Stimulated activated CD4-positive, alpha-beta T cell treated with anti-CD3 and anti-CD28 coated beads, Interleukin-4, amount 100 ng/mL, for 24 hours (primary cell): ENCODE results near the gene ACAP1.

ENCODE experiments used
- DNase-seq: peaks from one replicate; pipeline ENCODE4 v3.0.0-alpha.2; 2020

The ACAP1 gene, protein sequence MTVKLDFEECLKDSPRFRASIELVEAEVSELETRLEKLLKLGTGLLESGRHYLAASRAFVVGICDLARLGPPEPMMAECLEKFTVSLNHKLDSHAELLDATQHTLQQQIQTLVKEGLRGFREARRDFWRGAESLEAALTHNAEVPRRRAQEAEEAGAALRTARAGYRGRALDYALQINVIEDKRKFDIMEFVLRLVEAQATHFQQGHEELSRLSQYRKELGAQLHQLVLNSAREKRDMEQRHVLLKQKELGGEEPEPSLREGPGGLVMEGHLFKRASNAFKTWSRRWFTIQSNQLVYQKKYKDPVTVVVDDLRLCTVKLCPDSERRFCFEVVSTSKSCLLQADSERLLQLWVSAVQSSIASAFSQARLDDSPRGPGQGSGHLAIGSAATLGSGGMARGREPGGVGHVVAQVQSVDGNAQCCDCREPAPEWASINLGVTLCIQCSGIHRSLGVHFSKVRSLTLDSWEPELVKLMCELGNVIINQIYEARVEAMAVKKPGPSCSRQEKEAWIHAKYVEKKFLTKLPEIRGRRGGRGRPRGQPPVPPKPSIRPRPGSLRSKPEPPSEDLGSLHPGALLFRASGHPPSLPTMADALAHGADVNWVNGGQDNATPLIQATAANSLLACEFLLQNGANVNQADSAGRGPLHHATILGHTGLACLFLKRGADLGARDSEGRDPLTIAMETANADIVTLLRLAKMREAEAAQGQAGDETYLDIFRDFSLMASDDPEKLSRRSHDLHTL

DNA sequence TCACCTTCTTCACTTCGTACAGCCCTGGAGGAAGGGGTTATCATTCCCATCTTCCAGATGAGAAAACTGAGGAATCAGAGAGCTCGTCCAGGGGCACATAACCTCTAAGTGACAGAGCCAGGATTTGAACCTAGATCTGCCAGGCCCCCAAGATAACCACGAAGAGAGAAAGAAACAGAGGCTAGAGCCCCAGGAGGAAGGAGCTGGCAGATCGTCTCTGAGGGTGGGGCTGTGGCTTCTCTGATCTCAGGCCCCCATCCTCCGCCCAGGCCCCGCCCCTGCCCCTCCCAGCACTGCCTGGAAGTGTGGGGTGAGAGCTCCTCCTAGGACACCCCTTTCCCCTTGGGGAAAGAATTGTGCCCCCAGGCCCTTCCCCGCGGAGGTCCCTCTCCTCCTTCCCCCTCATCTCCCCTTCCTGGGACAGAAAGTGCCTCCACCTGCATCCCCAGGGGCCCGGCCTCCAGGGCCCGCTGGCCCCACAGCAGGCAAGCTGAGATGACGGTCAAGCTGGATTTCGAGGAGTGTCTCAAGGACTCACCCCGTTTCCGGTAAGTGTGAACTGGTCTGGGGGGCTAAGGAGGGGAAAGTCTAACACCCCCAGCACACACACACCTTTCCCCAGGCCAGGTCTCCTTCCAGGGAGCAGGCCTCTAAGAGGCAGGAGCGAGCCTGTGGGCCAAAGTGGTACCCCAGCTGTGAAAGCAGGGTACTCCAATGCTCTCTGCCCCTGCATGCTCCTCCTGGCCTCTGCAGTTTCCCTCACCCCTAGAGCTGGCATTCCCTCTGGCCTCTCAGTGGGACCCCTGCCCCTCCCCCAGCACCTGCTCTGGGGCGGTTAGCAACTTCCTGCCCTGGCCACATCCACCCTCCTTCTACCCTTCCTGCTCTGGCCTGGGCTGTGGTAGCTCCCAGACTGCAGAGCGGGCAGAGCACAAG is at the start of gene ACAP1:
Gene ACAP1, plus strand, starts transcription at position 290 of the 936 bp plus-strand sequence. Its CDS starts 206 bp downstream, at position 496.
- DNase-seq: peak; percentile 84

DNA sequence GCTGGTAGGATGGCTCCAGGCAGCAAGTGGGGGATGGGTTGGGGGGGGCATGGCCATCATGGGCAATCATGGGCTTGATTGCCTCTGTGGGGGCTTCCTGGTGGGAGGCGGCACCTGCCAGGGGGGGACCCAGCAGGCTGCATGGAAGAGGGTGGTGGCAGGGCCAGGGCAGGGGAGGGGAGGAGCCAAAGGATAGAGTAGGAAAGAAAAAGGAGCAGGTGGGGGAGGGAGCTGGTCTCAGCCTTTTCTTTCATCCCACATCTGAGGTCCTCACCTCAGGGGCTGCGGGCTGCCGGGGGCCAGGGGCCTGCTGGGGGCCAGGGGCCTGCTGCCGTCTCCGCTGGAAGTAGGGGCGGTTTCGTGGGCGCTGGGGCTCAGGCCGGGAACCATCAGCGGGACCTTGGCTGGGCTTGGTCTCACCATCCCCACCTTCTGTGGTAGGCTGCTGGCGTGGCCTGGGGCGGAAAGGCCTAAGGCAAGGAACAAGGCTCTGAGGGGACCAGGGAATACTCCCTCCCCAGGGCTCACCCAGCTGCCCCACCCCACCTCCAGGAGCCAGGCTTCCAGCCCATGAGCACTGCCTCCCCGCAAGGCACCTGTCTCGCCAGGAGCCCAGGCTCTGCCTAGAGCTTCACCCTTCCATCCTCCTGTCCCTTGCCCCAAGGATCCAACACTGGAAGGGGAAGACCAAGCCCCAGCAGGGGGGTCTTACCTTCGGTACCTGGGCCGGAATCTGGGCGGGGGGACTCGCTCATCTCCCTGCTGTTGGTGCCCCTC is 46.9 kb upstream of the ACAP1 start:
- DNase-seq: no peak

DNA sequence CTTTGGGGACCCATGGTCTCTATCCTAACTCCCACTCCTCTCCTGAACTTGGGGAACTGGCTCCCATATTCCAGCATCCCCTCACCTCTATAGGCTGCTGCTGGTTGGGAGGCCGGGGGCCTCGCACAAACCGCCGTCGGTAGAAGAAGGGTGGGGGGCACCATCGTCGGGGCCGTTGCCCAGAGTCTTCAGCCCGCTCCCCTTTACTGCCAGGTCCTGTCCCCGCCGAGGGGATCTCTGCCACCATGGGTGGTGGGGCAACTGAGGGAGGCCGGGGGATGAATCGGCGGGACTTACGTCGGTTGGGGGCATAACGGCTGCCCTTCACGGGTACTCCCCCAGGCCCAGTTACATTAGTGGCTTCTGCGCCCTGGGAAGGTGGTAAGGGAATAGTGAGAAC is 46.2 kb upstream of the ACAP1 start:
- no peak for DNase-seq

DNA sequence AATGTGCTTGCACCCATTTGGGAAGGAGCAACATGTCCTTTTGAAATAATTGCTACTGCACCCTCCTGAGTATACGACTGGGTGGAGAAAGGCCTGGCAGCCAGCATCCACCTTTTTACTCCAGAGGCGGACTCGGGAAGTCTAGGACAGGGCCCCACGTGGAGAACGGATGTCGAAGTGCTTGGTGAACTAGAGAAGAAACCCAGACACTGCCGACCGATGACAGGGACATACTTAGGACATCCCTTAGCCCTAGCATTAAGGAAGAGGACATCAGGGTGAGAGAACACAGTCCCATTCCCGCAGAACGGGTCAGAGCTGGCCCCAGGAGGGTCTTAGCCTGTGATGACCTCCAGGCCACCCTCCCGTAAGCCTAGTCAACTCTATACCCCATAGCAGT is 45.6 kb upstream of the ACAP1 start:
- DNase-seq: no peak

DNA sequence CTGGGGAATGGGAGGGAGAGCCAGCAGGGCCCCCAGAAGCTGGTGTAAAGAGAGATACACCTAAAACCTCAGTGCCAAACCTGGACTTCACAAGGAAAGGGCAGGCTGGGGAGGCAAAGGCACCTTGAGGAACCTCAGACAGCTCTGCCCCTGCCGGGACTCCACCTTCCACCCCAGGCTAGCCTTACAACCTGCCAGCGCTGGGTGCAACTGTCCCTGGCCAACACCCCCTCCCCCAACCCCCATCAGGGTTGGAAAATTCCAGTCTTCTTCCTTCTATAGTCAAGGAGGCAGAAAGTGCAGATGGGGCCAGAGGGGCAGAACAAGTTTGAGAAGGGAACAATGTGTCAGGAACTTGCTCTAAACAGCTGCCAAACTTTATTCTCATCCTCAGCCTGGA is 44.1 kb upstream of the ACAP1 start:
- DNase-seq: no peak

DNA sequence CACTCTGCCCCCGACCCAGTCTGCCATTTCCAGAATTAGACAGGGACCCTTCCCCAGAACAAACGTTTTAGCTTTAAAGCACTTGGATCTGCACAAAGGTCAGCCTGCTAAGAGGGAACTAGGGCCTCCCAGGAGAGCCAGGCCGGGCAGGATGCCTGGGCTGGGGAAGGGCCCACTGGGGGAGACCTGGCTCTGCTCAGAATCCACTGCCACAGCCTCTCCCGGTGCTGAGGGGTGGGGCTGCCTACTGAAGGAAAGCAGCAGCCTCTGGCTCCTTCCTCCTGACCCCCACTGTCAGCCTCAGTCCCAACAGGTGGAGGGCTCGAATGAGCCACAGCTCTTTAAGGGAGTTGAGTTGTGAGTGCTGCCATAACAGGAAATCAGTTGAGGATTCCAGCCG is 43.6 kb upstream of the ACAP1 start:
- DNase-seq: no peak

DNA sequence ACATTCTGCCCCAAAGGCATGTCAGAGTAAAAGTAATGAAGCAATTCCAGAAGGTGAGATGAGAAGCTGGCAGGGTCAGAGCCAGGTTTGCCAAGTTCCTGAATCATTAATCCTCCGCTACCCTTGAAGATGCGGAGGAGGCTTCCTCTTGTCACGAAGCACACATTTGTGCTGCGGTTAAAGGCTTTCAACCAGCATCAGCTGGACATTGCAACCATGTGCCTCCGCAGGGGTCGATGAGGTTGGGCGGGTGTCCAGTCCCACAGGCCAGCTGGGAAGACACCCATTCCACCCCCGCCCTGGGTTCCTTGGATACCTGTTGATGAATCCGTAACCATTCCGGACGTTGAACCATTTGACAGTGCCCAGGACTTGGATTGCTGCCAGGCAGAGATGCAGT is 43.2 kb upstream of the ACAP1 start:
- no peak for DNase-seq

DNA sequence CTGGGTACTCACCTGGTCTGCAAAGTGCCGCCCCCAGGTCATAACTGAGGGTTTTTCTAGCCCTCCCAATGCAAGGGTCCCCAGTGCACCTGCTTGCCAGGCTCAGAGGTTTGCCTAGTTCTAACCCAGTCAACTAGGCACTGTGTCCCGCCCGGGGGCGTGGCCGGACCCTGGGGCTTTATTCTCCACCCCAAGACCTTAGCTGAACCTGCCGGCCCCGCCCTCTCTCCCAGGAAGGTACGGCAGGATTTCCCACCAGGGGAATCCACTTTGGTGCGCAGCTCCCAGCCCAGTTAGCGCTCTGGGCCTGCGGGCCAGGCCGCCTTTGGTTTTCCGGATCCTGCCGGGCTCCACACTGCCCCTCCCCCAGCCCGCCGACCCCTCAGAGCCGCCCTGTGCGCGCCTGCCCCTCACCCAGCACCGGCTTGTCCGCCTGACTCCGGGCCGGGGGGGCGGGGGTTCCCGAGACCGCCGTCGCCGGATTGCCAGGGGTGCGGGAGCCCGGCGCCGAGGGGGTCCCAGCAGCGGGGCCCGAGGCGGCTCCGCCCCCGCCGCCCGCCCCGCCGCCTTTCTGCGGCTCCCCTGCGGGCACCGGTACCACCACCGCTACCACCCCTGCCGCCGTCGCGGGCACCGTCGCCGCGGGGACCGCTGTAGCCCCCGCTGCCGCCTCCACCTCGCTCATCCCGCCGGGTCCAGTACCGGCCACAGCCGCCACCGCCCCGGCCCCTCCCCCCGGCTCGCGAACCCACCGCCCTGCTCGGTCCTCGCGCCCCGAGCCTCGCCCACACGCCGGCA is 42.3 kb upstream of the ACAP1 start:
- DNase-seq: no peak

DNA sequence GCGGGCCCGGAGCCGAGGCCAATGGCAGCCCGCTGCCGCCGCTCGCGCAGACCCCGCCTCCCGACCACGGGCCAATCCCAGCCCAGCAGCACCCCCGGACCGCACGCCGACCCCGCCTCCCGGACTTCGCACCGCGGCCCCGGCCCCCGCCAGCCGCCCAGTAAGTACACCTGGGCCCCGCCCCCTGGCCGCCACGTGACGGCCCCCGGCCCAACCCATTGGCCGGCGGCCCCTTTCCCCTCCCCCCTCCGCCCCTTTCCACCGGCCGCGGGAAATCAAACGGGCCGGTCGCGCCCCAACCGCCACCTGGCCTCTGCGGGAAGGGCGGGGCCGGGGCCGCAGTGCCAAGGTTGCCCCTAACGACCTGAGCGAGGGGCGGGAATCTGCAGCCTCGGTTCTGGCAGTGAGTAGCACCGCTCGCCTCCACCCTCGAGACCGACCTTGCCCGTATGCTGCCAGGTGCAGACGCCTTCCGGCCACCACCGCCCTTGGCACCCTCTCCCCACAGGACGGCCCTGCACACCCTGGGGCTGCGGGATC is 41.6 kb upstream of the ACAP1 start, which contains the start of gene YBX2:
Gene YBX2, minus strand, starts transcription at position 26 of the 540 bp plus-strand sequence. CDS start 139 bp downstream, outside the sequence.
- DNase-seq: peak; percentile 73

DNA sequence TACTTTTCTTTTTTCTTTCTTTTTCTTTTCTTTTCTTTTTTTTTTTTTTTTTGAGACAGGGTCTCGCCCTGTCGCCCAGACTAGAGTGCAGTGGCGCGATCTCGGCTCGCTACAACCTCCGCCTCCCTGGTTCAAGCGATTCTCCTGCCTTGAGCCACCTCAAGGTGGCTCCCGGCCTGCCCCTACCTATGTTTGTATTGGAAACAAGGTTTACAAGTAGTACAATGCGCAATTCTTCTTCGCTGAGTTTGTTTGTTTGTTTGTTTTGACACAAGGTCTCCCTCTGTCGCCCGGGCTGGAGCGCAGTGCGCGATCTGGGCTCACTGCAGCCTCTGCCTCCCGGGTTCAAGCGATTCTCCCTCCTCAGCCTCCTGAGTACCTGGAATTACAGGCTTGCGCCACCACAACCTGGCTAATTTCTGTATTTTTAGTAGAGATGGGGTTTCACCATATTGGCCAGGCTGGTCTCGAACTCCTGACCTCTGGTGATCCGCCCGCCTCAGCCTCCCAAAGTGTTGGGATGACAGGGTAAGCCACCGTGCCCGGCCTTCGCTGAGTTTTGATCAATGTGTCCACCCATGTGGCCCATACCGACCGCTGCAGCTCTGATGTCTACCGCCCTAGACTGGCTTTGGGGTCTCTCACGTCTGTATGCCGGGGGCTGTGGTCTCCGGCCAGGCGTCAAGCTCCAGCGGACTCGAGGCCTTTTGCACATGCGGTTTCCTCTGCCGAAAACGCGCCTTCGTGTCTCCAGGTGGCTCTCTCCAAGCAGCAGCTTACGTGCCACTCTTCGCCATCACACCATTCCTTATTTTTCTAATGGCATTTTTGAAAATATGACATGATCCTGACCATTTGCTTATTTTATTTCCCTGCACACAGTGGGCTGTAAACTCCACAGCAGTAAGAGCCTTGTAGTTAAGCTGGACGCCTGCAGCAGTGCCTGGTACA is 40.8 kb upstream of the ACAP1 start:
- DNase-seq: no peak

DNA sequence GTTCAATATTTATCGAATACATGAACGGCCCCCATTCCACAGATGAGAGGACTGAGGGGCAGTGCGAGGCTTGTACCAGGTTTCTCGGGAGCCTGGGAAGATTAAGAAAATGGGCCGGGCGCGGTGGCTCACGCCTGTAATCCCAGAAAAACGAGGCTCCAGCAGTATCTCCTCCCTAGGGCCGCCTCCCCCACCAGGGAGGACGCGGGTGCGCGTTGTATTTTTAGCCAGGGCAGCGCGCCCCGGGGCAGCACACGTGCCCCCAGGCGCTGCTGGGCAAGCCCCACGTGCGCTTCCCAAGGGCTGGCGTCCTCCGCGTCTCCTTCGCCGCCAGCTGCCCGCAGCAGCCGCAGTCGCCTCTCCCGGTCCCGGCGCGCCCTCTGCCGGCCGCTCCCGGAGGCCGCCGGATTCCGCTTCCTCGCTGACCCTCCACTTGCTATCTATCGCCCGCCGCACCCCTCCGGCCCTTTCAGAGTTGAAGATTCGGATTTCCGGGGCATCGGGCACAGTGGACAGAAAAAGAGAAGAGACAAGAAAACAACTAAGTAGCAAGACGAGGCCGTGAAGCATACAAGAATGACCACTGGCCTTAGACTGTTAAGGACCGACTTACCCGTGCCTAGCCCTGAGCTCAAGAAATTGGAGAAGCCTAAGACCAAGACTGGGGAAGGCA is 40.0 kb upstream of the ACAP1 start:
- DNase-seq: peak; percentile 65

DNA sequence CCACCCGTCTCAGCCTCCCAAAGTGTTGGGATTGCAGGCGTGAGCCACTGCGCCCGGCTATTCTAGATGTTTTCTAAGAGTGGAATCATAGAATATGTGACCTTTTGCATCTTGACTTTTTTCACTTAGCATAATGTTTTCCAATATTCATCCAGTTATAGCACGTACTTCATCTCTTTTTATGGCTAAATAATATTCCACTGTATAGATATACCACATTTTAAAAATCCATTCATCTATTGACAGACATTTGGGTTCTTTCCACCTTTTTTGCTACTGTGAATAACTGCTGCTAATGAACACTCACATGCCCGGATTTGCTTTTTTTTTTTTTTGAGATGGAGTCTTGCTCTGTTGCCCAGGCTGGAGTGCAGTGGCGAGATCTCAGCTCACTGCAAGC is 32.1 kb upstream of the ACAP1 start:
- DNase-seq: no peak

DNA sequence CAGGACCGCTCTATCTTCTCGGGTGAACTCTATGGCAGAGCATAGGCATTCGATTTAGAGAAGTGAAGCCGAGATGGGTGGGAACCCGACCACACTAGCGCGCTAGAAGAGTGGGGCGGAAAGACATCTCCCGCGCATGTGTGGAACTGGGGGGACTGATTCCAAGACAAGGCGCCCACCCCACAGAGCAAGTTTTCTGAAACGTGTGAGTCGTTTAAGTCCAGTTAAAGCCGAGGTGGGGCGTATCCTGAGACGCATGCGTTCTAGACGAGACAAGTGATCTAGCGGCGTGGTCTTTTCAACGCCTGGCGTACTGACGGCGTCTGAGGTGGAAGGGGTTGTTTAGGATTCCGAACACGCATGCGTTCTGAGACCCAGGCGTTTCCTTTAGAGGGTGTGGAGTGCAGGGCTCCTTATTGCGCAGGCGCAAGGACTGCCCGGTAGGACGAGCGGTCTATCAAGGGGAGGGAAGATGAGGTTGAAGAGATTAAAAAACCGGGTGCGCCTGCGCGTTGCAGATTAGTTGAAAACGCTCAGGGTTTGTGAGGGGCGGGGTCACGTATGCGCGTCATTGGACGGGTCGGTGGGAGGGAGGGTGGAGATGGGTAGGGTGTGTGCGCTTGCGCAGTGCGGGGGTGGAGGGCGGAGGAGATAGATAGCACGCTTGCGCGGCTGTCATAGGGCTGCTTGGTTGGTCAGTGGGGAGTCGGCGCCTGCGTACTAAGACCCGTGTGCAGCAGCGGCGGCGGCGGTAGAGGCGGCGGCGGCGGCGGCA is 29.2 kb upstream of the ACAP1 start, which contains the start of gene EIF5A:
Gene EIF5A, plus strand, starts transcription at position 718 of the 775 bp plus-strand sequence. CDS start 2,008 bp downstream, outside the sequence.
- peak; percentile 100 for DNase-seq

DNA sequence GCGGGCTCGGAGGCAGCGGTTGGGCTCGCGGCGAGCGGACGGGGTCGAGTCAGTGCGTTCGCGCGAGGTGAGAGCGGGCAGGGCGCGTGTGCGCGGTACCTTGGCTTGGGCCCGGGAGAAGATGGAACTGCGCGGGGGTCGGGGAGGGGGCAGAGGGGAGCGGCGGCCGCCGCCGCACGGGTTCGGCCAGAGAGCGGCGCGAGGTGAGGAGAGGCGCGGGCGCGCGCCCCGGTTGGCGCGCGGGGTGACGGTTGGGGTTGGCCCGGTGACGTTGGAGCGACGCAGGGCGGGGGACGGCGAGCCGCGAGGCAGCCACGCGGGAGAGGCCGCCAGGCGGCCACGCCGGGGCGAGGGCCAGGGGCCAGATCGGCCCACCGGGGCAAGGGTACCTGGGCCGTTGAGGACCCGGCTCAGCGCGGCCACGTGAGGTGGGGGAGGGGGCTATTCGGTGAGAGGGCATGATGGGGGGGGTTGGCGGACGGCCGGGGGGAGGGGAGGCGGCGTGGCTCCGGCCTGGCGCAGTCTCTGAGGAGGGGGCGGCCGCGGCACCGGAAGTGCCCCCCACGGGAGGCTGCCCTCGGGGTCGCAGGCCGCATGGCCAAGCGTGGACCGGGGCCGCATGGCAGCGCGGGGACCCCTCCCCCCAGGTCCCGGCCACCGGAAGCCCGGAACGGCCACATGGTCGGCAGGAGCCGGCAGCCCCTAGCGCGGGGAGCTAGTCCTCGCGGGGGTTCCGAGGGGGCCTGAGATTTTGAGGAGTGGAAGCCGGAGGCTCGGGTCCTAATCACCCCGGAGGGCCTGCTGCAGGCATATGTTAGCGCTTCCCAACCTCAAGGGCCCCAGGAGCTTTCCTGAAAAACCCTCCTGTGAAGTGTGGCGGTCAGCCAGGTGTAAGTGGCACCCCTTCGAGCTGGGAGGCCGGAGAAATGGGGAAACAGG is 28.4 kb upstream of the ACAP1 start:
- DNase-seq: peak; percentile 50

DNA sequence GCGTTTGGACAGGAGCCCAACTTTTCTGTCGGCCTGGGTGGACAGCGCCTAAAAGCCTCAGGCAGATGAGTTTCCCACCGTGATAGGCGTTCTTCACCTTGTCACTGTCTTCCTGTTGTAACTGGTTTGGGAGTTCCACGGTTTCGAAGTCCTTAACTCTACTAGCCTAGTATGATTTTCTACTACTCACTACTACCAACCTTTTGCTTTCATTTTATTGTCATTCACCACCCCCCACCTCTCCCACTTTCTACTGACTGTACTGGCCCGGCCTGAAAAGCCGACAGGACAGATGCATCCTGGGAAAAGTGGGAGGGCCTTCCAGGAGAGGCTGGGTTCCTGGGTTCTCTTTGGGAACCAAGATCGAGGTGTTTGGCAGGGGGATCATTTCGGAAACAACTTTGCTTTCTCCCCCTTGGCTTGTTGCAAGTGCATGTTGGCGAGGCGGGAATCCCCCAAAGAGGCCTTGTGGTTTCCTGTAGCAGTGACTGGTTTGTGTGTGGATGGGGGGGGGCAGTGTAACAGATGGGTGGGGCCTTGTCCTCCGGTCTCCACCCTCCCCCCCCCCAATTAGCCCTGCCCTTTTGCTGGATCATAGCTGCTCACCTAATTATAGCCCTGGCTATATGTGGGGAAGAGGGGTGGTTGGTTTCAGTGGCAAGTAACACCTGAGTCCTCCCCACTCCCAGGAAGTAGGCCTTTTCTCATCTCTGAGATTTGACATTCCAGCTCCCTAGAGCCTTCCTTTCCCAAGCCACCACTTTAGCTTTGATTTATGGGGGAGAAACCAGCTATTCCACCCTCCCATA is 27.5 kb upstream of the ACAP1 start:
- peak; percentile 89 for DNase-seq

DNA sequence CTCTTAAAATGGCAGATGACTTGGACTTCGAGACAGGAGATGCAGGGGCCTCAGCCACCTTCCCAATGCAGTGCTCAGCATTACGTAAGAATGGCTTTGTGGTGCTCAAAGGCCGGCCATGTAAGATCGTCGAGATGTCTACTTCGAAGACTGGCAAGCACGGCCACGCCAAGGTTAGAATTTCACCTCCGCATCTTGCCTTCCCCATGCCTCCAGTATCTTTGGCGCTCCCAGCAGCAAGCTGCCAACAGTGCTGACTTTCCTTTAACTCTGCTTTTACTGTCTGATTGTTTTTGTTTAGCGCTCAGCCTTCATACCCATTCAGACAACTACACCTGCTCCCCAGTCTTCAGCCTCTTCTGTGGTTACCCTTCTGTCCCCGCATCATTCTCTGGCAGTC is 26.7 kb upstream of the ACAP1 start:
- no peak for DNase-seq
